Measurements from ENCODE around the gene TEKTIP1.
"Not testable (repeated sequence)": the region's sequence is repeated elsewhere in the genome, so short reads cannot be mapped to it uniquely, and the experiment has no call there.

TEKTIP1 gene

GRCh38 chr19:3577723-3578344, 38.9 kb downstream of the TEKTIP1 start:
- H3K4me3 ChIP-seq (ENCODE audit: low read depth, low read length): no peak overlapping the region
- TF ChIP-seq CTCF (IDR thresholded peaks at IDR 0.05; ENCODE audit: low read depth, low read length): no peak
- no peak for DNase-seq (ENCODE audit: low read depth, low spot score)
- in situ Hi-C loops (cut with HindIII; ENCODE audit: low sequenced_read_pairs): no loop called here

- DNase-seq (ENCODE audit: low read depth, low spot score): no peak
- H3K4me3 ChIP-seq (ENCODE audit: low read depth, low read length): no peak overlapping the region
- in situ Hi-C loops (cut with HindIII; ENCODE audit: low sequenced_read_pairs): no loop called here
- no peak for TF ChIP-seq CTCF (IDR thresholded peaks at IDR 0.05; ENCODE audit: low read depth, low read length)
Measured at GRCh38 chr19:3578390-3578789, 39.4 kb downstream of the TEKTIP1 start.

- in situ Hi-C loops (cut with HindIII; ENCODE audit: low sequenced_read_pairs): no loop called here
- no peak overlapping the region for H3K4me3 ChIP-seq (ENCODE audit: low read depth, low read length)
- peak; percentile 93 for DNase-seq (ENCODE audit: low read depth, low spot score)
- TF ChIP-seq CTCF (IDR thresholded peaks at IDR 0.05; ENCODE audit: low read depth, low read length): no peak
Measured at GRCh38 chr19:3580156-3580934, 41.4 kb downstream of the TEKTIP1 start.

- in situ Hi-C loops (cut with HindIII; ENCODE audit: low sequenced_read_pairs); DNase-seq (ENCODE audit: low read depth, low spot score); H3K4me3 ChIP-seq (ENCODE audit: low read depth, low read length): not testable (repeated sequence)
Measured at GRCh38 chr19:3581792-3582191, 42.8 kb downstream of the TEKTIP1 start.

GRCh38 chr19:3584036-3584802, 45.2 kb downstream of the TEKTIP1 start:
- in situ Hi-C loops (cut with HindIII; ENCODE audit: low sequenced_read_pairs); H3K4me3 ChIP-seq (ENCODE audit: low read depth, low read length); DNase-seq (ENCODE audit: low read depth, low spot score): not testable (repeated sequence)

- H3K4me3 ChIP-seq (ENCODE audit: low read depth, low read length): peak within 1 kb of the TSS; percentile 36
- in situ Hi-C loops (cut with HindIII; ENCODE audit: low sequenced_read_pairs): no loop called here
- no peak for DNase-seq (ENCODE audit: low read depth, low spot score)
- no peak for TF ChIP-seq CTCF (IDR thresholded peaks at IDR 0.05; ENCODE audit: low read depth, low read length)
Measured at GRCh38 chr19:3585301-3586126, 46.5 kb downstream of the TEKTIP1 start, which contains the start of gene GIPC3. Gene GIPC3 (plus strand): TSS chr19:3585478. CDS start chr19:3585598, 120 bp downstream.

GRCh38 chr19:3586127-3586626, 47.2 kb downstream of the TEKTIP1 start:
- in situ Hi-C loops (cut with HindIII; ENCODE audit: low sequenced_read_pairs): no loop called here
- peak; percentile 57 for TF ChIP-seq CTCF (IDR thresholded peaks at IDR 0.05; ENCODE audit: low read depth, low read length)
- DNase-seq (ENCODE audit: low read depth, low spot score): no peak
- peak overlapping the region; percentile 36 for H3K4me3 ChIP-seq (ENCODE audit: low read depth, low read length)

Measured in astrocyte of the spinal cord (primary cell).